SK-N-MC (cell line): ENCODE data around the gene TICAM2.

ENCODE experiments used
- EZH2 ChIP-seq: fragments of 200-600 bp; sonication (generic); IDR thresholded peaks from one replicate; pipeline ENCODE4 v1.6.1; 2017; ENCODE audit warnings: antibody characterized with exemption
- FOXP2 ChIP-seq: optimal IDR thresholded peaks from 2 replicates; pipeline ENCODE3; 2011; ENCODE audit warnings: mild to moderate bottlenecking, moderate library complexity; ENCODE audit not compliant: insufficient read depth; ENCODE audit errors: extremely low read length, control extremely low read depth
- POLR2AphosphoS5 ChIP-seq: IDR thresholded peaks from 2 replicates; pipeline ENCODE4 v1.6.1; 2012; ENCODE audit warnings: mild to moderate bottlenecking, low read depth, low read length, borderline replicate concordance

- TF ChIP-seq POLR2AphosphoS5 (no peak), EZH2 (no peak), FOXP2 (no peak)
Measured at GRCh38 chr5:115573133-115573532, 29.1 kb downstream of the TICAM2 start.
